GM21825 (cell line): ENCODE measurements around the gene TAF5L.
"Not testable (repeated sequence)": the region's sequence is repeated elsewhere in the genome, so short reads cannot be mapped to it uniquely, and the experiment has no call there.

ENCODE experiments used
- ATAC-seq: cut with Tn5 transposase; IDR thresholded peaks from one replicate; pipeline ENCODE4 v1.9.1; 2021; ENCODE audit warnings: mild to moderate bottlenecking, moderate library complexity; ENCODE audit not compliant: unreplicated experiment

The TAF5L gene

GRCh38 chr1:229642970-229643369 is 17.0 kb upstream of the TAF5L start:
- no peak for ATAC-seq

GRCh38 chr1:229642376-229642775 is 16.5 kb upstream of the TAF5L start:
- no peak for ATAC-seq

DNA sequence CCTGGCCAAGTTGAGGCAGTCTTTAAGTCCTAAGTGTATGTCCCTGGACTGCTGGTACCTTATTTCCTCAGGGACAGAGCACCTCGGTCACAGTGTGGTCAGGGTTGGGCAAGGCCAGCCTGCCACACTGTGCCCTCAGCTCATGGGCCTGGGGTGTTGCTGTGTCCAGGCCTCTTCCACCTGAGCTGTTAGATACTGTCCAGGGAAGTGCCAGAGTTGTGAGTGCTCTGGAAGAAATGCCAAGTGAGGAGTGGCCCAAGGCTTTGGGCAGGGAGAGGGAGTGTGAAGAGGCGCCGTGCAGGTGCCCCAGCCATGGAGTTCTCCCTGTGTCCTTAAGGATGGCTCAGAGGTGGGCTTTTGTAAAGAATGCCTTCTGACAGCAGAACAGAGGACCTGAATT is 15.4 kb upstream of the TAF5L start:
- no peak for ATAC-seq

GRCh38 chr1:229640455-229640854 is 14.5 kb upstream of the TAF5L start:
- ATAC-seq: no peak

GRCh38 chr1:229637746-229638145 is 11.8 kb upstream of the TAF5L start:
- no peak for ATAC-seq

- ATAC-seq: no peak
These were observed 10.1 kb upstream of the TAF5L start for GRCh38 chr1:229636042-229636441.

GRCh38 chr1:229631966-229632365 is 6.0 kb upstream of the TAF5L start:
- ATAC-seq: no peak

GRCh38 chr1:229631148-229631547 is 5.2 kb upstream of the TAF5L start:
- ATAC-seq: no peak

GRCh38 chr1:229629261-229629660 is 3.3 kb upstream of the TAF5L start:
- no peak for ATAC-seq

DNA sequence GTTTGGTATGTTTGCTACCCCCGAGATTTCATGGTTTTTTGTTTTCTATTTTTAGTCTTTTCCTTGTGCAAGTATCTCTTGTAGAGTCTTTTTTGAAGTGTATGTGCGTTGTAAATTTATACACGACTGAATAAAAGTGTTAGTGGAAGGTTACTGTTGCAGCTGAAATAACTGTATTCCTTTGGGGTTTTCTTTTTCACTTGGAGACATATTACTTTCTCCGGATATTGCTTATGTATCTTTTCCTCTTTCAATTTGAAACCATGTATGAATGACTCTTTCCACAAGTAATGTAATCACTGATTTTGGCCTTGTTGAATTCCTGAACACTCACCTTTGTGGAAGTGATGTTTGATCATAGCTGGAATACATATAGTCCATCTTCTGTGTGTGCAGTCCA is 1.1 kb upstream of the TAF5L start:
- ATAC-seq: no peak

GRCh38 chr1:229625071-229625914 is 629 bp downstream of the TAF5L start:
- ATAC-seq: peak; percentile 35

GRCh38 chr1:229624521-229625070 is 1.3 kb downstream of the TAF5L start:
- no peak for ATAC-seq

GRCh38 chr1:229623838-229624237 is 2.1 kb downstream of the TAF5L start:
- no peak for ATAC-seq

GRCh38 chr1:229623225-229623624 is 2.7 kb downstream of the TAF5L start:
- no peak for ATAC-seq

DNA sequence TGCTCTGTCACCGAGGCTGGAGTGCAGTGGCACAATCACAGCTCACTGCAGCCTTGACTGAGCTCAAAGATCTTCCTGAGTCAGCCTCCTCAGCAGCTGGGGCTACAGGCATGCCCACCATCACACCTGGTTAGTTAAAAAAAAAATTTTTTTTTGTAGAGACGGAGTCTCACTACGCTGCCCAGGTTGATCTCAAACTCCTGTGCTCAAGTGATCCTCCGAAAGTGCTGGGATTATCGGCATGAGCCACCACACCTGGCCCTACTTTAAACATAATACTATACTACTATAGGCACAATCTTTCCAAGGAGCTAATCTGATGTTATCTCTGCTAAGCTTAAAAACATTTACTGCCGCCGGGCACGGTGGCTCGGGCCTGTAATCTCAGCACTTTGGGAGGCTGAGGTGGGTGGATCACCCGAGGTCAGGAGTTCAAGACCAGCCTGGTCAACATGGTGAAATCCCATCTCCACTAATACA is 3.2 kb downstream of the TAF5L start:
- not testable (repeated sequence) for ATAC-seq

DNA sequence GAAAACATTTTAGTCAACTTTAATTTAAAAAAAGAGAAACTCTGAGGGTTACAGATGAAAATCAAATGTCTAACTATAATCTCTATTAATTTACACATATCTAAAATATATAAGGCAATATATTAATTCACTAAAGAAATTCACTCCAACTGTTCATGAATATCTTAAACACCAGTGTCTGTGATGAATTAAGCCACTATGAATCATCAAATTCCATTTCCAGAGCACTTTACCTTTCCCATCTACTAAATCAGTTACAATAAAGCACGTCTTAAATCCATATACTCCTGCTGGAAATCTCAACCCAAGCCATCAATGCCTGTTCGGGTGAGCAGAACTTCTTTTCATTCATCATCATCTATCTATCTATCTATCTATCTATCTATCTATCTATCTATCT is 4.3 kb downstream of the TAF5L start:
- no peak for ATAC-seq

- no peak for ATAC-seq
These were observed 5.0 kb downstream of the TAF5L start for GRCh38 chr1:229620876-229621275.

- no peak for ATAC-seq
These were observed 6.3 kb downstream of the TAF5L start for GRCh38 chr1:229619614-229620013.

- ATAC-seq: no peak
These were observed 6.9 kb downstream of the TAF5L start for GRCh38 chr1:229619002-229619401.

GRCh38 chr1:229617351-229618100 is 8.4 kb downstream of the TAF5L start:
- ATAC-seq: no peak

DNA sequence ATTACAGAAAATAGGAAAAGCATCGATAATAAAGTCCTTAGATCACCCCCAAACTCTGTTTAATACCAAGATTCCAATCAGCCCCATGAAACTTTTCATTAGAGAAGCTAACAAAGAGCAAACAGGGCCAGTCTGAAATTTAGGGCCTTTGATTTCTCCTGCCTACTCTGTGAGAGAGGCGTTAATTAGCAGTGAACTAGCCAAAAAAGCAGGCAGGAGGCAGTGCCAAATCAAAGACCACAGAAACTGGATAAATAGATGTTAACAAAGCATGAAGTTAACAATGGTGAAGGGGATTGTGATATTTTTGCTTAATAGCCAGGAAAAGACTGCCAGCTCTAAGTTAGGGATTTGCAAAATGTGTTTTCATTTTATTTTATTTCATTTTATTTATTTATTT is 11.2 kb downstream of the TAF5L start:
- ATAC-seq: no peak

GRCh38 chr1:229613938-229614337 is 12.0 kb downstream of the TAF5L start:
- ATAC-seq: no peak
